ENCODE measurements around the gene IFNAR2. TPM values are rescaled to one million over a fixed set of nuclear protein-coding genes. Genes with fewer than 3 reads are reported as not detected.

Gene IFNAR2
- total and polyA plus RNA-seq, 2 experiments from 2014 or later: 16.8 to 18.2 TPM

DNA sequence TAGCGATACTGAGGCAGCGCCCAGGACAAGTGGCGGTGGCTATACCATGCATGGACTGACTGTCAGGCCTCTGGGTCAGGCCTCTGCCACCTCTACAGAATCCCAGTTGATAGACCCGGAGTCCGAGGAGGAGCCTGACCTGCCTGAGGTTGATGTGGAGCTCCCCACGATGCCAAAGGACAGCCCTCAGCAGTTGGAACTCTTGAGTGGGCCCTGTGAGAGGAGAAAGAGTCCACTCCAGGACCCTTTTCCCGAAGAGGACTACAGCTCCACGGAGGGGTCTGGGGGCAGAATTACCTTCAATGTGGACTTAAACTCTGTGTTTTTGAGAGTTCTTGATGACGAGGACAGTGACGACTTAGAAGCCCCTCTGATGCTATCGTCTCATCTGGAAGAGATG is 33.2 kb downstream of the IFNAR2 start (continued):
- no peak for TF ChIP-seq ZNF331 (CRISPR knock-in tag; IDR thresholded peaks at IDR 0.05; ENCODE audit: low read depth)
- TF ChIP-seq, protein P1, sequence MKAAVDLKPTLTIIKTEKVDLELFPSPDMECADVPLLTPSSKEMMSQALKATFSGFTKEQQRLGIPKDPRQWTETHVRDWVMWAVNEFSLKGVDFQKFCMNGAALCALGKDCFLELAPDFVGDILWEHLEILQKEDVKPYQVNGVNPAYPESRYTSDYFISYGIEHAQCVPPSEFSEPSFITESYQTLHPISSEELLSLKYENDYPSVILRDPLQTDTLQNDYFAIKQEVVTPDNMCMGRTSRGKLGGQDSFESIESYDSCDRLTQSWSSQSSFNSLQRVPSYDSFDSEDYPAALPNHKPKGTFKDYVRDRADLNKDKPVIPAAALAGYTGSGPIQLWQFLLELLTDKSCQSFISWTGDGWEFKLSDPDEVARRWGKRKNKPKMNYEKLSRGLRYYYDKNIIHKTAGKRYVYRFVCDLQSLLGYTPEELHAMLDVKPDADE (IDR thresholded peaks at IDR 0.05): no peak

GRCh38 chr21:33264561-33264960 is 34.8 kb downstream of the IFNAR2 start:
- peak; percentile 17 for DNase-seq (ENCODE audit: low spot score)
- Histone ChIP-seq H3K9me2 (ENCODE audit: insufficient read depth) (no peaks in the 10 kb centered on the region), H3K4me3 (no peak overlapping the region), H4K20me1 (replicated peaks; ENCODE audit: insufficient read depth) (no peaks in the 10 kb centered on the region), H3K4me2 (no peak overlapping the region), H3K27ac (ENCODE audit: low read depth) (no peak overlapping the region), H3K4me1 (ENCODE audit: insufficient read depth) (peaks cover 24% of the 10 kb centered on the region), H3K79me2 (replicated peaks; ENCODE audit: insufficient read depth) (no peaks in the 10 kb centered on the region), H3K36me3 (ENCODE audit: insufficient read depth) (no peaks in the 10 kb centered on the region), H2AFZ (no peak overlapping the region), H3K27me3 (ENCODE audit: insufficient read depth) (no peaks in the 10 kb centered on the region), H3F3A (replicated peaks; ENCODE audit: low read depth) (0 out of 2 replicates have a peak, but pooled peaks cover 9% of the 10 kb centered on the region)
- ATAC-seq: no peak
- Mint-ChIP-seq H3K36me3 (ENCODE audit: low read depth) (peaks cover 5% of the 10 kb centered on the region; the same call in 1 of the 3 replicates), H3K9me3 (no peaks in the 10 kb centered on the region), H3K27ac (no peak overlapping the region), H3K4me1 (peaks cover 24% of the 10 kb centered on the region), H3K27me3 (ENCODE audit: insufficient read depth, low read depth, poor library complexity) (peaks cover 16% of the 10 kb centered on the region), H3K4me3 (no peak overlapping the region)
- no peak for TF ChIP-seq NANOG (IDR thresholded peaks at IDR 0.05; ENCODE audit: borderline replicate concordance)
- no peak for TF ChIP-seq STAT1 (IDR thresholded peaks at IDR 0.05; ENCODE audit: unreplicated experiment)
- no peak for TF ChIP-seq ZNF114 (CRISPR knock-in tag; IDR thresholded peaks at IDR 0.05)
- no peak for TF ChIP-seq EZH2 (IDR thresholded peaks at IDR 0.05; ENCODE audit: low read depth, unreplicated experiment)
- TF ChIP-seq, protein P1 (IDR thresholded peaks at IDR 0.05): no peak
- no peak for TF ChIP-seq ZNF331 (CRISPR knock-in tag; IDR thresholded peaks at IDR 0.05; ENCODE audit: low read depth)
- TF ChIP-seq JUNB (IDR thresholded peaks at IDR 0.05; ENCODE audit: unreplicated experiment): no peak
- TF ChIP-seq, protein P2, sequence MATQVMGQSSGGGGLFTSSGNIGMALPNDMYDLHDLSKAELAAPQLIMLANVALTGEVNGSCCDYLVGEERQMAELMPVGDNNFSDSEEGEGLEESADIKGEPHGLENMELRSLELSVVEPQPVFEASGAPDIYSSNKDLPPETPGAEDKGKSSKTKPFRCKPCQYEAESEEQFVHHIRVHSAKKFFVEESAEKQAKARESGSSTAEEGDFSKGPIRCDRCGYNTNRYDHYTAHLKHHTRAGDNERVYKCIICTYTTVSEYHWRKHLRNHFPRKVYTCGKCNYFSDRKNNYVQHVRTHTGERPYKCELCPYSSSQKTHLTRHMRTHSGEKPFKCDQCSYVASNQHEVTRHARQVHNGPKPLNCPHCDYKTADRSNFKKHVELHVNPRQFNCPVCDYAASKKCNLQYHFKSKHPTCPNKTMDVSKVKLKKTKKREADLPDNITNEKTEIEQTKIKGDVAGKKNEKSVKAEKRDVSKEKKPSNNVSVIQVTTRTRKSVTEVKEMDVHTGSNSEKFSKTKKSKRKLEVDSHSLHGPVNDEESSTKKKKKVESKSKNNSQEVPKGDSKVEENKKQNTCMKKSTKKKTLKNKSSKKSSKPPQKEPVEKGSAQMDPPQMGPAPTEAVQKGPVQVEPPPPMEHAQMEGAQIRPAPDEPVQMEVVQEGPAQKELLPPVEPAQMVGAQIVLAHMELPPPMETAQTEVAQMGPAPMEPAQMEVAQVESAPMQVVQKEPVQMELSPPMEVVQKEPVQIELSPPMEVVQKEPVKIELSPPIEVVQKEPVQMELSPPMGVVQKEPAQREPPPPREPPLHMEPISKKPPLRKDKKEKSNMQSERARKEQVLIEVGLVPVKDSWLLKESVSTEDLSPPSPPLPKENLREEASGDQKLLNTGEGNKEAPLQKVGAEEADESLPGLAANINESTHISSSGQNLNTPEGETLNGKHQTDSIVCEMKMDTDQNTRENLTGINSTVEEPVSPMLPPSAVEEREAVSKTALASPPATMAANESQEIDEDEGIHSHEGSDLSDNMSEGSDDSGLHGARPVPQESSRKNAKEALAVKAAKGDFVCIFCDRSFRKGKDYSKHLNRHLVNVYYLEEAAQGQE (IDR thresholded peaks at IDR 0.05; ENCODE audit: unreplicated experiment): no peak
- no peak for TF ChIP-seq CTCF (conservative IDR thresholded peaks at IDR 0.05; ENCODE audit: low read depth in 2 of 2)
- no peak for TF ChIP-seq CREB1 (CRISPR knock-in tag; IDR thresholded peaks at IDR 0.05; ENCODE audit: low read depth)
- no peak for TF ChIP-seq EZH2phosphoT487 (IDR thresholded peaks at IDR 0.05; ENCODE audit: unreplicated experiment)
